Natural killer cell (primary cell): Measurements from ENCODE around the gene CIP2A. TPM values are rescaled to one million over a fixed set of nuclear protein-coding genes. Genes with fewer than 3 reads are reported as not detected.

Source experiments
- ATAC-seq, 3 donors: fragments of 150-1000 bp in 2 of 3; fragments of 200-7000 bp in 1 of 3; cut with Tn5 transposase; 1 replicate in 1 of 3; 2 replicates in 2 of 3; pipeline ENCODE4 v1.10.0; 2021; ENCODE audit warnings: mild to moderate bottlenecking in 2 of 3, moderate library complexity in 2 of 3
- DNase-seq, 2 donors: peaks; one replicate each; pipeline versions ENCODE4 v3.0.0 to v3.0.0-alpha.2; 2013 to 2021; ENCODE audit warnings: mixed read lengths in 1 of 2
- H3K27ac ChIP-seq: one replicate; pipeline ENCODE4 v1.5.1; 2013; ENCODE audit warnings: mild to moderate bottlenecking, low read length
- H3K27me3 ChIP-seq: one replicate; pipeline ENCODE4 v1.6.1; 2013; ENCODE audit warnings: low read length; ENCODE audit not compliant: control insufficient read depth, insufficient read depth
- H3K36me3 ChIP-seq: one replicate; pipeline ENCODE4 v1.6.1; 2013; ENCODE audit warnings: low read length; ENCODE audit not compliant: control insufficient read depth, insufficient read depth
- H3K4me1 ChIP-seq: one replicate; pipeline ENCODE4 v1.6.1; 2013; ENCODE audit warnings: low read length; ENCODE audit not compliant: control insufficient read depth, insufficient read depth
- H3K4me3 ChIP-seq: one replicate; pipeline ENCODE4 v1.5.1; 2013; ENCODE audit warnings: low read length
- H3K9me3 ChIP-seq: one replicate; pipeline ENCODE4 v1.6.1; 2013; ENCODE audit warnings: low read length; ENCODE audit not compliant: control insufficient read depth, insufficient read depth
- H3K27ac Mint-ChIP-seq, 2 donors: one replicate each; pipeline ENCODE4 v1.8.0; 2022; ENCODE audit warnings: mild to moderate bottlenecking in 2 of 2, mixed read lengths in 2 of 2, moderate library complexity in 1 of 2
- H3K27me3 Mint-ChIP-seq, 2 donors: one replicate each; pipeline ENCODE4 v1.8.0; 2022; ENCODE audit warnings: low read depth in 2 of 2, mixed read lengths in 2 of 2
- H3K36me3 Mint-ChIP-seq: one replicate; pipeline ENCODE4 v1.8.0; 2022; ENCODE audit warnings: mixed read lengths
- H3K4me1 Mint-ChIP-seq, 2 donors: one replicate each; pipeline ENCODE4 v1.8.0; 2022; ENCODE audit warnings: mixed read lengths in 2 of 2
- H3K4me3 Mint-ChIP-seq: one replicate; pipeline ENCODE4 v1.8.0; 2022; ENCODE audit warnings: mild to moderate bottlenecking, moderate library complexity, mixed read lengths
- H3K9me3 Mint-ChIP-seq, 2 donors: one replicate each; pipeline ENCODE4 v1.8.0; 2022; ENCODE audit warnings: mixed read lengths in 2 of 2
- WGBS: methylation state at CpG from one replicate; pipeline ENCODE4 v1.1.7; 2013; ENCODE audit warnings: missing lambda C conversion rate; ENCODE audit not compliant: insufficient coverage; 5-methylcytosine and 5-hydroxymethylcytosine counted together
- intact Hi-C: fragments of 100-400 bp; cut with micrococcal nuclease; formaldehyde crosslinking; loops from one replicate; pipeline ENCODE4 v1.14.2; 2022
- total RNA-seq, 4 donors: library from RNA; stranded (reverse); fragments of 120-200 nt in 1 of 4; gene quantifications; one replicate each; pipeline versions ENCODE4 v1.2.3 to v1.2.4, GENCODE V29; 2013 to 2022
- TF ChIP-seq, protein P1 (sequence below): fragments of 200-600 bp; IDR thresholded peaks from one replicate; pipeline ENCODE4 v1.8.0; 2022; ENCODE audit warnings: antibody characterized with exemption

Gene CIP2A
- total RNA-seq, 3 donors from 2014 or later (not counting 1 experiment from before 2014, with no cell fraction given) = 3.6 to 8.5 (median 3.6) TPM

DNA sequence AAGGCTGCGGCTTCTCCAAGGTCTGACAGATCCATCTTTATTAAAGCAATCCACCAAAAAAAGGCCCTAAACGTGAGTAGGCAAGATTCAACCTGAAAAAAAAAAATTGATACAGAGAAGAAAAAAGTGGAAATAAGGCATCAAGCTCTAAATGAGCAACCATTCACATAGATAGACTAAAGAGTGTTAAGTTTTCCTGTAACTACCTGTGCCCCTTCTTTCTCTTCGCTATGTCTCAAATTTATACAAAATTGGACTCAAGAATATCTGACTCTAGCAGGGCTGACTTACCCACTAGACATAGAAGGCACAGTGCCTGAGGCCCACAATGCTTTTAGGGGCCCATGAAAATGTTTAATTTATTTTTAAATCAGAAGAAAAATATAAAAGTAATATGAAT, 78.7 kb downstream of the CIP2A start, which contains the start of gene MYH15:
Gene MYH15, minus strand, starts transcription at position 101 of the 400 bp plus-strand sequence. Its CDS starts 66 bp downstream, at position 35.
- H3K4me1 ChIP-seq = no peaks in the 10 kb centered on the region
- Mint-ChIP-seq H3K36me3 (no peaks in the 10 kb centered on the region), H3K4me1 (no peaks in the 10 kb centered on the region), H3K27ac (no peak within 1 kb of the TSS), H3K9me3 (no peaks in the 10 kb centered on the region), H3K27me3 (peaks cover 2 to 5% of the 10 kb centered on the region in 2 donors), H3K4me3 (no peak within 1 kb of the TSS)
- WGBS = 100% methylated on average over 2 of the region's 3 CpGs
- H3K27ac ChIP-seq = no peak within 1 kb of the TSS
- intact Hi-C loops = no loop called here
- no peaks in the 10 kb centered on the region for H3K36me3 ChIP-seq
- H3K4me3 ChIP-seq = no peak within 1 kb of the TSS
- ATAC-seq = no peak
- TF ChIP-seq, protein P1, sequence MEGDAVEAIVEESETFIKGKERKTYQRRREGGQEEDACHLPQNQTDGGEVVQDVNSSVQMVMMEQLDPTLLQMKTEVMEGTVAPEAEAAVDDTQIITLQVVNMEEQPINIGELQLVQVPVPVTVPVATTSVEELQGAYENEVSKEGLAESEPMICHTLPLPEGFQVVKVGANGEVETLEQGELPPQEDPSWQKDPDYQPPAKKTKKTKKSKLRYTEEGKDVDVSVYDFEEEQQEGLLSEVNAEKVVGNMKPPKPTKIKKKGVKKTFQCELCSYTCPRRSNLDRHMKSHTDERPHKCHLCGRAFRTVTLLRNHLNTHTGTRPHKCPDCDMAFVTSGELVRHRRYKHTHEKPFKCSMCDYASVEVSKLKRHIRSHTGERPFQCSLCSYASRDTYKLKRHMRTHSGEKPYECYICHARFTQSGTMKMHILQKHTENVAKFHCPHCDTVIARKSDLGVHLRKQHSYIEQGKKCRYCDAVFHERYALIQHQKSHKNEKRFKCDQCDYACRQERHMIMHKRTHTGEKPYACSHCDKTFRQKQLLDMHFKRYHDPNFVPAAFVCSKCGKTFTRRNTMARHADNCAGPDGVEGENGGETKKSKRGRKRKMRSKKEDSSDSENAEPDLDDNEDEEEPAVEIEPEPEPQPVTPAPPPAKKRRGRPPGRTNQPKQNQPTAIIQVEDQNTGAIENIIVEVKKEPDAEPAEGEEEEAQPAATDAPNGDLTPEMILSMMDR = no peak
- no peak for DNase-seq
- no peaks in the 10 kb centered on the region for H3K9me3 ChIP-seq
- no peaks in the 10 kb centered on the region for H3K27me3 ChIP-seq

DNA sequence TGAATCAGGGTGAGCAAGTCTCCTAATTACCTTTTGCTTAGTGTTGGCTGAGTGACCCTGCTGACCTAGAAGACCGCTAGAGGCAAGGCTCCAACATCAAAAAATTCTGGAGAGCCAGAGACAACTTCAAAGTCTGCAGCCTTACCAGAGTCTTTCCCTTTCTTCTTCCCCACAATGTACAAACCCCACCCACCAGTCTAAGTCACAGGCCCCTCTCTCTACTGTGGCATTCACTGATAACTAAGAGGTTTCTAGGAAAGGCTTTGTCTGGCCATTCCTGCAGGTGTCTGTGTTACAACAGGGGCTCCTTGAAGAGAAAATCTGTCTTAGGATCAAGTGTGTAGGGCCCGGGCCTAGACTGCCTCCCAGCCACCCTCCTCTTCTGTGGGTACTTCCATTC, 79.4 kb downstream of the CIP2A start:
- Mint-ChIP-seq H3K4me1 (no peaks in the 10 kb centered on the region), H3K36me3 (no peaks in the 10 kb centered on the region), H3K27me3 (peaks cover 2 to 6% of the 10 kb centered on the region in 2 donors), H3K9me3 (no peaks in the 10 kb centered on the region), H3K27ac (no peak overlapping the region), H3K4me3 (no peak overlapping the region)
- H3K4me3 ChIP-seq = no peak overlapping the region
- no peaks in the 10 kb centered on the region for H3K9me3 ChIP-seq
- DNase-seq (no peak), ATAC-seq (no peak)
- no peaks in the 10 kb centered on the region for H3K4me1 ChIP-seq
- H3K27me3 ChIP-seq = no peaks in the 10 kb centered on the region
- no peaks in the 10 kb centered on the region for H3K36me3 ChIP-seq
- H3K27ac ChIP-seq = no peak overlapping the region
- 97% methylated on average over 2 of the region's 2 CpGs for WGBS
- TF ChIP-seq, protein P1 = no peak
- intact Hi-C loops = no loop called here

GRCh38 chr3:108509263-108509662, 80.0 kb downstream of the CIP2A start:
- Mint-ChIP-seq H3K36me3 (no peaks in the 10 kb centered on the region), H3K4me3 (no peak overlapping the region)

GRCh38 chr3:108507902-108508301, 81.3 kb downstream of the CIP2A start:
- Histone ChIP-seq H3K27ac (no peak overlapping the region), H3K9me3 (no peaks in the 10 kb centered on the region), H3K27me3 (no peaks in the 10 kb centered on the region), H3K36me3 (no peaks in the 10 kb centered on the region), H3K4me3 (no peak overlapping the region), H3K4me1 (no peaks in the 10 kb centered on the region)
- H3K36me3 Mint-ChIP-seq = no peaks in the 10 kb centered on the region
- ATAC-seq (no peak), DNase-seq (no peak)
- H3K27me3 Mint-ChIP-seq = peaks cover 3 to 10% of the 10 kb centered on the region in 2 donors
- H3K4me1 Mint-ChIP-seq = no peaks in the 10 kb centered on the region
- intact Hi-C loops = no loop called here
- H3K9me3 Mint-ChIP-seq = no peaks in the 10 kb centered on the region
- TF ChIP-seq, protein P1 = no peak
- H3K4me3 Mint-ChIP-seq = no peak overlapping the region
- H3K27ac Mint-ChIP-seq = no peak overlapping the region

More at GRCh38 chr3:108509263-108509662, 80.0 kb downstream of the CIP2A start:
- Histone ChIP-seq H3K36me3 (no peaks in the 10 kb centered on the region), H3K27ac (no peak overlapping the region), H3K27me3 (no peaks in the 10 kb centered on the region), H3K4me1 (no peaks in the 10 kb centered on the region), H3K9me3 (no peaks in the 10 kb centered on the region), H3K4me3 (no peak overlapping the region)
- 80% methylated on average over 1 of the region's 3 CpGs for WGBS
- ATAC-seq (no peak), DNase-seq (no peak)
- TF ChIP-seq, protein P1 = no peak
- H3K27ac Mint-ChIP-seq = no peak overlapping the region
- intact Hi-C loops = no loop called here
- H3K4me1 Mint-ChIP-seq = no peaks in the 10 kb centered on the region
- H3K9me3 Mint-ChIP-seq = no peaks in the 10 kb centered on the region
- peaks cover 2 to 6% of the 10 kb centered on the region in 2 donors for H3K27me3 Mint-ChIP-seq
